ENCODE results near the gene GPN2. TPM values are rescaled to one million over a fixed set of nuclear protein-coding genes. Genes with fewer than 3 reads are reported as not detected.

GPN2 gene
- total and polyA plus RNA-seq, 2 donors (not counting 3 experiments of a cell fraction or from before 2014, with no cell fraction given) = 21.9 to 37.4 TPM

DNA sequence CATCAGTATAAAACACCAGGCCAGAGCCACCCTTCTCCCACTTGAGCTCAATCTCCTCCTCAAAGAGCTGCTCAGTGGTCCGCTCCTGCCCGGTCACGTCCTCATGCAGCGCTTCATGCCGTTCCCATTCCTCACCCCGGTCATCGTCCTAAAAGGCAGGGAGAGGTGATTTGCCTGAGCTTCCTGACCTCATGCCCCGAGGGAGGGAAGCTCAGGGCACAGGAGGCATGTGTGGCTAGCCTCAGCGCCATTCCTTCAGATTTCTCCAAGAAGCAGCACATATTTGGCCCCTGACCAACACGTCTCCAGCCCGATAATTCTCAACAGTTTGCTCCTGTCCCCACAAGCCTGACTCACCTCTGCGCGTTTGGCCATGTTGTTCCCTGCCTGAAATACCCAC, 4.2 kb upstream of the GPN2 start:
- Histone ChIP-seq H3K9ac (replicated peaks; ENCODE audit: extremely low read depth, insufficient read depth, low read length) (no peak overlapping the region), H3K36me3 (ENCODE audit: control insufficient read depth in 2 of 2, extremely low read depth in 1 of 2, insufficient read depth in 2 of 2, low read length in 2 of 2) (peaks cover 0 to 25% of the 10 kb centered on the region in 2 experiments), H2AFZ (ENCODE audit: low read depth, low read length) (no peak overlapping the region), H3K27me3 (ENCODE audit: control insufficient read depth in 2 of 2, insufficient read depth in 2 of 2, low read length in 2 of 2) (no peaks in the 10 kb centered on the region), H3K4me2 (ENCODE audit: insufficient read depth, low read length) (no peak overlapping the region), H3K4me3 (replicated peaks in 1 of 3; ENCODE audit: insufficient read depth in 1 of 3, low read depth in 1 of 3, low read length in 3 of 3) (no peak overlapping the region), H3K9me3 (replicated peaks; ENCODE audit: control insufficient read depth, insufficient read depth, low read length) (no peaks in the 10 kb centered on the region), H3K79me2 (ENCODE audit: control insufficient read depth, insufficient read depth, low read length) (peaks cover 16% of the 10 kb centered on the region), H3K9me1 (replicated peaks; ENCODE audit: control insufficient read depth, extremely low read depth, insufficient read depth, low read length) (no peaks in the 10 kb centered on the region), H4K20me1 (replicated peaks; ENCODE audit: control insufficient read depth, extremely low read depth, insufficient read depth, low read length) (no peaks in the 10 kb centered on the region), H3K27ac (ENCODE audit: insufficient read depth, low read depth, low read length) (no peak overlapping the region), H3K4me1 (ENCODE audit: control insufficient read depth, extremely low read depth, insufficient read depth, low read length) (peaks cover 8% of the 10 kb centered on the region)
- dilution Hi-C loops (cut with MboI; ENCODE audit: extremely low pct_ligation_motif_present, low sequenced_read_pairs) = no loop called here
- FAIRE-seq (no peak), DNase-seq (ENCODE audit: low read depth, low spot score) (no peak)
- ChIA-PET CTCF (no interaction called here), POLR2A (no interaction called here)
- BruUV-seq (replicated peaks) = no TSS peak
- intact Hi-C loops (cut with micrococcal nuclease) = no loop called here
- TF ChIP-seq EZH2 (IDR thresholded peaks at IDR 0.05; ENCODE audit: borderline replicate concordance, low read depth, low read length, severe bottlenecking) (no peak), MYC (IDR thresholded peaks at IDR 0.05; ENCODE audit: low read depth, low read length) (no peak), GATA2 (IDR thresholded peaks at IDR 0.05; ENCODE audit: insufficient read depth, insufficient read length, low read depth, low read length) (no peak), JUN (IDR thresholded peaks at IDR 0.05; ENCODE audit: borderline replicate concordance, insufficient read depth, insufficient read length, low read depth) (no peak), FOS (IDR thresholded peaks at IDR 0.05; ENCODE audit: borderline replicate concordance, insufficient read depth, low read length) (no peak), POLR2AphosphoS5 (IDR thresholded peaks at IDR 0.05; ENCODE audit: insufficient read depth, low read depth, low read length) (no peak), POLR2A (IDR thresholded peaks at IDR 0.05; ENCODE audit: low read depth, low read length) (no peak)
- TF ChIP-seq, protein P1, sequence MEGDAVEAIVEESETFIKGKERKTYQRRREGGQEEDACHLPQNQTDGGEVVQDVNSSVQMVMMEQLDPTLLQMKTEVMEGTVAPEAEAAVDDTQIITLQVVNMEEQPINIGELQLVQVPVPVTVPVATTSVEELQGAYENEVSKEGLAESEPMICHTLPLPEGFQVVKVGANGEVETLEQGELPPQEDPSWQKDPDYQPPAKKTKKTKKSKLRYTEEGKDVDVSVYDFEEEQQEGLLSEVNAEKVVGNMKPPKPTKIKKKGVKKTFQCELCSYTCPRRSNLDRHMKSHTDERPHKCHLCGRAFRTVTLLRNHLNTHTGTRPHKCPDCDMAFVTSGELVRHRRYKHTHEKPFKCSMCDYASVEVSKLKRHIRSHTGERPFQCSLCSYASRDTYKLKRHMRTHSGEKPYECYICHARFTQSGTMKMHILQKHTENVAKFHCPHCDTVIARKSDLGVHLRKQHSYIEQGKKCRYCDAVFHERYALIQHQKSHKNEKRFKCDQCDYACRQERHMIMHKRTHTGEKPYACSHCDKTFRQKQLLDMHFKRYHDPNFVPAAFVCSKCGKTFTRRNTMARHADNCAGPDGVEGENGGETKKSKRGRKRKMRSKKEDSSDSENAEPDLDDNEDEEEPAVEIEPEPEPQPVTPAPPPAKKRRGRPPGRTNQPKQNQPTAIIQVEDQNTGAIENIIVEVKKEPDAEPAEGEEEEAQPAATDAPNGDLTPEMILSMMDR (IDR thresholded peaks at IDR 0.05; ENCODE audit: extremely low read depth in 1 of 2, insufficient read depth in 1 of 2, low read depth in 1 of 2, low read length in 2 of 2) = no peak
- TF ChIP-seq, protein P2, sequence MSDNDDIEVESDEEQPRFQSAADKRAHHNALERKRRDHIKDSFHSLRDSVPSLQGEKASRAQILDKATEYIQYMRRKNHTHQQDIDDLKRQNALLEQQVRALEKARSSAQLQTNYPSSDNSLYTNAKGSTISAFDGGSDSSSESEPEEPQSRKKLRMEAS (IDR thresholded peaks at IDR 0.05; ENCODE audit: insufficient read depth, insufficient read length) = no peak

Measured in endothelial cell of umbilical vein (primary cell).